ENCODE data around the gene PDE4B.

The PDE4B gene

GRCh38 chr1:66326867-66327266 is 534.2 kb downstream of the PDE4B start:
- H3K27ac ChIP-seq = no peak overlapping the region
- H2AFZ ChIP-seq (ENCODE audit: low read depth) = no peak overlapping the region
- H3K27me3 ChIP-seq (ENCODE audit: insufficient read depth, low read depth) = no peaks in the 10 kb centered on the region
- no peak for TF ChIP-seq CTCF (conservative IDR thresholded peaks at IDR 0.05; ENCODE audit: low read depth, low read length)
- no peak overlapping the region for H3K9ac ChIP-seq
- no peak overlapping the region for H3K4me2 ChIP-seq
- H3K4me1 ChIP-seq (ENCODE audit: low read depth, poor library complexity, severe bottlenecking) = peaks cover 5% of the 10 kb centered on the region
- H3K79me2 ChIP-seq (ENCODE audit: insufficient read depth, low read depth) = no peaks in the 10 kb centered on the region
- no peaks in the 10 kb centered on the region for H3K36me3 ChIP-seq (ENCODE audit: insufficient read depth)
- H4K20me1 ChIP-seq (ENCODE audit: insufficient read depth) = no peaks in the 10 kb centered on the region
- H3K4me3 ChIP-seq (IDR thresholded peaks at IDR 0.05; ENCODE audit: insufficient read depth, low read depth, low read length) = no peak overlapping the region

- Histone ChIP-seq H3K9ac (no peak overlapping the region), H3K4me2 (no peak overlapping the region)
Measured at GRCh38 chr1:66327588-66327987, 534.9 kb downstream of the PDE4B start.

GRCh38 chr1:66328896-66329295 is 536.2 kb downstream of the PDE4B start:
- Histone ChIP-seq H3K4me1 (ENCODE audit: low read depth, poor library complexity, severe bottlenecking) (peaks cover 5% of the 10 kb centered on the region), H3K27ac (no peak overlapping the region), H3K4me2 (no peak overlapping the region), H3K4me3 (IDR thresholded peaks at IDR 0.05; ENCODE audit: insufficient read depth, low read depth, low read length) (no peak overlapping the region), H3K36me3 (ENCODE audit: insufficient read depth) (no peaks in the 10 kb centered on the region), H4K20me1 (ENCODE audit: insufficient read depth) (no peaks in the 10 kb centered on the region), H3K79me2 (ENCODE audit: insufficient read depth, low read depth) (no peaks in the 10 kb centered on the region), H3K9ac (no peak overlapping the region), H3K27me3 (ENCODE audit: insufficient read depth, low read depth) (no peaks in the 10 kb centered on the region), H2AFZ (ENCODE audit: low read depth) (no peak overlapping the region)
- TF ChIP-seq CTCF (conservative IDR thresholded peaks at IDR 0.05; ENCODE audit: low read depth, low read length) = no peak

More at GRCh38 chr1:66327588-66327987, 534.9 kb downstream of the PDE4B start:
- TF ChIP-seq CTCF (conservative IDR thresholded peaks at IDR 0.05; ENCODE audit: low read depth, low read length) = no peak
- Histone ChIP-seq H3K4me1 (ENCODE audit: low read depth, poor library complexity, severe bottlenecking) (peaks cover 5% of the 10 kb centered on the region), H3K36me3 (ENCODE audit: insufficient read depth) (no peaks in the 10 kb centered on the region), H2AFZ (ENCODE audit: low read depth) (no peak overlapping the region), H3K27me3 (ENCODE audit: insufficient read depth, low read depth) (no peaks in the 10 kb centered on the region), H3K79me2 (ENCODE audit: insufficient read depth, low read depth) (no peaks in the 10 kb centered on the region), H4K20me1 (ENCODE audit: insufficient read depth) (no peaks in the 10 kb centered on the region), H3K27ac (no peak overlapping the region), H3K4me3 (IDR thresholded peaks at IDR 0.05; ENCODE audit: insufficient read depth, low read depth, low read length) (no peak overlapping the region)

- H3K36me3 ChIP-seq (ENCODE audit: insufficient read depth) = no peaks in the 10 kb centered on the region
- no peak overlapping the region for H2AFZ ChIP-seq (ENCODE audit: low read depth)
- H3K27me3 ChIP-seq (ENCODE audit: insufficient read depth, low read depth) = no peaks in the 10 kb centered on the region
- no peaks in the 10 kb centered on the region for H4K20me1 ChIP-seq (ENCODE audit: insufficient read depth)
- H3K4me3 ChIP-seq (IDR thresholded peaks at IDR 0.05; ENCODE audit: insufficient read depth, low read depth, low read length) = no peak overlapping the region
- H3K4me2 ChIP-seq = no peak overlapping the region
- no peak for TF ChIP-seq CTCF (conservative IDR thresholded peaks at IDR 0.05; ENCODE audit: low read depth, low read length)
- peaks cover 5% of the 10 kb centered on the region for H3K4me1 ChIP-seq (ENCODE audit: low read depth, poor library complexity, severe bottlenecking)
- no peak overlapping the region for H3K27ac ChIP-seq
- H3K79me2 ChIP-seq (ENCODE audit: insufficient read depth, low read depth) = no peaks in the 10 kb centered on the region
- H3K9ac ChIP-seq = no peak overlapping the region
Measured at GRCh38 chr1:66330722-66331141, 538.0 kb downstream of the PDE4B start.

All from KMS-11 (cell line).